Heart left ventricle (tissue), 16 donors: Measurements from ENCODE around the gene ACOT6. TPM values are rescaled to one million over a fixed set of nuclear protein-coding genes. Genes with fewer than 3 reads are reported as not detected.
"Not testable (repeated sequence)": the region's sequence is repeated elsewhere in the genome, so short reads cannot be mapped to it uniquely, and the experiment has no call there.

Experiments
- ATAC-seq, 4 donors: fragments of 200-7000 bp; cut with Tn5 transposase; one replicate each; pipeline ENCODE4 v1.9.1; 2020 to 2022; ENCODE audit warnings: moderate library complexity in 4 of 4, mild to moderate bottlenecking in 3 of 4, moderate number of reproducible peaks in 1 of 4
- DNase-seq, 5 donors: peaks; one replicate each; pipeline ENCODE4 v3.0.0-alpha.2; 2020
- H3K27ac ChIP-seq, 12 donors: fragments of 200-600 bp; sonication (generic) in 4 of 12; one replicate each; pipeline versions ENCODE4 v1.5.0 to v1.8.0; 2016 to 2022; ENCODE audit warnings: mild to moderate bottlenecking in 2 of 12
- H3K27me3 ChIP-seq, 9 donors: fragments of 200-600 bp; sonication (generic) in 2 of 9; one replicate each; pipeline versions ENCODE4 v1.5.1 to v1.8.0; 2016 to 2022; ENCODE audit warnings: mild to moderate bottlenecking in 3 of 9
- H3K36me3 ChIP-seq, 9 donors: fragments of 200-600 bp; sonication (generic) in 2 of 9; one replicate each; pipeline versions ENCODE4 v1.5.0 to v1.8.0; 2018 to 2022; ENCODE audit warnings: mild to moderate bottlenecking in 2 of 9
- H3K4me1 ChIP-seq, 12 donors: fragments of 200-600 bp; sonication (generic) in 4 of 12; one replicate each; pipeline versions ENCODE4 v1.5.0 to v1.8.0; 2016 to 2022; ENCODE audit warnings: mild to moderate bottlenecking in 3 of 12
- H3K4me3 ChIP-seq, 12 donors: fragments of 200-600 bp; sonication (generic) in 4 of 12; one replicate each; pipeline versions ENCODE4 v1.5.0 to v1.8.0; 2017 to 2022; ENCODE audit warnings: mild to moderate bottlenecking in 9 of 12, moderate library complexity in 4 of 12
- H3K9me3 ChIP-seq, 12 donors: fragments of 200-600 bp; sonication (generic) in 4 of 12; one replicate each; pipeline versions ENCODE4 v1.5.0 to v1.8.0; 2016 to 2022; ENCODE audit warnings: mild to moderate bottlenecking in 1 of 12
- CTCF ChIP-seq, 12 donors: fragments of 200-600 bp; sonication (generic) in 4 of 12; IDR thresholded peaks; one replicate each; pipeline versions ENCODE4 v1.5.0 to v1.8.0; 2018 to 2022; ENCODE audit warnings: antibody characterized with exemption in 12 of 12, mild to moderate bottlenecking in 5 of 12
- POLR2A ChIP-seq, 2 donors: fragments of 450-650 bp; IDR thresholded peaks; one replicate each; pipeline ENCODE4 v1.6.1; 2017; ENCODE audit warnings: antibody characterized with exemption in 2 of 2, mild to moderate bottlenecking in 2 of 2, moderate library complexity in 2 of 2
- WGBS, 4 donors: extraction: QIAGEN DNeasy Blood & Tissue Kit in 2 of 4; methylation state at CpG; one replicate each; pipeline versions ENCODE4 v1.1.5 to v1.1.7; 2013 to 2018; 5-methylcytosine and 5-hydroxymethylcytosine counted together
- intact Hi-C, 10 donors: fragments of 100-400 bp; cut with DNase I; formaldehyde crosslinking; loops; one replicate each; pipeline versions ENCODE4 v1.11.1 to v1.14.2; 2022
- polyA plus RNA-seq, 2 donors: library from polyadenylated mRNA; stranded (reverse); fragments of 200-250 nt; gene quantifications; one replicate each; pipeline ENCODE4 v1.2.3, GENCODE V29; 2013
- total RNA-seq, 9 donors: library from RNA; depleted of rRNA in 2 of 9; stranded (reverse); fragments of >200 nt in 2 of 9; fragmentation: NEBNext Ultra II Directional in 3 of 9; extraction: Animal tissue kit (Norgen Biotek cat#: 25700) in 3 of 9; gene quantifications; one replicate each; pipeline versions ENCODE4 v1.1.0 to v1.2.4, GENCODE V29; 2016 to 2023
- donor health status: ischemic (EF 13 %, LVEDD 7.1; RV severe dilation, severe dysfunction).
- donor health status: healthy with polysubstance abuse.
- donor health status: DM: no; HTN: yes; CAD: no.
- donor health status: DM: no; HTN: no; CAD: no.
- donor health status: ischemic (EF 25% LVEDD 6.9; RV normal size, moderate dysfunction).
- donor health status: ischemic (EF 25% LVEDD 5.7; RV mildly dilated, moderate dysfunction).
- donor health status: healthy.
- donor health status: DM: yes; HTN: yes; CAD: no.
- donor health status: ischemic (EF 35%, LVEDD 5.7; RV mildly dilated, moderate dysfunction).
- donor health status: nonischemic (EF 11% LVEDD 7.7; RV severe dilation, severe dysfunction).
- donor health status: DM: yes; HTN: yes; CAD: no.
- donor health status: PGD.
- donor health status: ischemic (EF 29% LVEDD 5.4; RV normal size, mild dysfunction).
- donor health status: nonischemic (EF 23%, LVEDD 6.1; RV moderate dilation, normal function).

The ACOT6 gene
- total and polyA plus RNA-seq, 11 donors = 0.36 TPM; not detected in 10

DNA sequence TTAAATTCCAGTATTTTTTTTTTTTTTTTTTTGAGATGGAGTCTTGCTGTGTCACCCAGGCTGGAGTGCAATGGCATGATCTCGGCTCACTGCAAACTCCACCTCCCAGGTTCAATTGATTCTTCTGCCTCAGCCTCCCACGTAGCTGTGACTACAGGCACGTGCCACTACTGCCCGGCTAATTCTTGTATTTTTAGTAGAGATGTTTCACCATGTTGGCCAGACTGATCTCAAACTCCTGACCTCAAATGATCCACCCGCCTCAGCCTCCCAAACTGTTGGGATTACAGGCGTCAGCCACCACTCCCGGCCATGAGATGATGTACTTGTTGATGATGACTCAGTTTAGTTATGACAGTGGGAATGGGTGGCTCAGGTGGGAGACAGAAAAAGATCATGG lies 38.1 kb upstream of the ACOT6 start:
- not testable (repeated sequence) for ATAC-seq, H3K27me3 ChIP-seq, H3K27ac ChIP-seq, H3K4me3 ChIP-seq, DNase-seq, H3K9me3 ChIP-seq
- Histone ChIP-seq H3K36me3 (peaks cover 0 to 46% (median 25%) of the 10 kb centered on the region in 9 donors), H3K4me1 (peaks cover 0 to 15% (median 7%) of the 10 kb centered on the region in 12 donors)
- intact Hi-C loops = loop anchor here in 3 of 10 donors (5.0 to 10.0 kb wide), 3 partner anchors 37 to 67 kb away; partner anchors contain the start of gene ACOT1 (in 2 of the 3)
- 90 to 97% (median 95%) methylated on average over 7 of the region's 7 CpGs for WGBS, 4 donors

GRCh38 chr14:73576391-73576790 lies 35.9 kb upstream of the ACOT6 start:
- H3K4me3 ChIP-seq = no peak overlapping the region
- DNase-seq = no peak
- peaks cover 0 to 6% (median 0%) of the 10 kb centered on the region in 12 donors for H3K4me1 ChIP-seq
- H3K36me3 ChIP-seq = peaks cover 0 to 56% (median 25%) of the 10 kb centered on the region in 9 donors
- no peak for TF ChIP-seq CTCF (IDR thresholded peaks at IDR 0.05)
- TF ChIP-seq POLR2A (IDR thresholded peaks at IDR 0.05) = no peak
- H3K27ac ChIP-seq = no peak overlapping the region
- no peak for ATAC-seq
- 89 to 95% (median 93%) methylated on average over 3 of the region's 3 CpGs for WGBS, 4 donors
- intact Hi-C loops = loop anchor here in 1 of 10 donors (10.0 kb wide), 1 partner anchor 48 kb away; no protein-coding TSS in a partner anchor
- no peaks in the 10 kb centered on the region for H3K9me3 ChIP-seq
- no peaks in the 10 kb centered on the region for H3K27me3 ChIP-seq

GRCh38 chr14:73577214-73577613 lies 35.1 kb upstream of the ACOT6 start:
- intact Hi-C loops = loop anchor here in 1 of 10 donors (10.0 kb wide), 1 partner anchor 48 kb away; no protein-coding TSS in a partner anchor
- H3K27ac ChIP-seq, H3K4me3 ChIP-seq, H3K9me3 ChIP-seq, H3K27me3 ChIP-seq, H3K4me1 ChIP-seq, DNase-seq: not testable (repeated sequence)
- ATAC-seq = peak; percentile 76 to 95 (median 87)
- WGBS, 4 donors = 86 to 98% (median 95%) methylated on average over 1 to 2 of the region's 2 CpGs
- peaks cover 0 to 56% (median 25%) of the 10 kb centered on the region in 9 donors for H3K36me3 ChIP-seq

DNA sequence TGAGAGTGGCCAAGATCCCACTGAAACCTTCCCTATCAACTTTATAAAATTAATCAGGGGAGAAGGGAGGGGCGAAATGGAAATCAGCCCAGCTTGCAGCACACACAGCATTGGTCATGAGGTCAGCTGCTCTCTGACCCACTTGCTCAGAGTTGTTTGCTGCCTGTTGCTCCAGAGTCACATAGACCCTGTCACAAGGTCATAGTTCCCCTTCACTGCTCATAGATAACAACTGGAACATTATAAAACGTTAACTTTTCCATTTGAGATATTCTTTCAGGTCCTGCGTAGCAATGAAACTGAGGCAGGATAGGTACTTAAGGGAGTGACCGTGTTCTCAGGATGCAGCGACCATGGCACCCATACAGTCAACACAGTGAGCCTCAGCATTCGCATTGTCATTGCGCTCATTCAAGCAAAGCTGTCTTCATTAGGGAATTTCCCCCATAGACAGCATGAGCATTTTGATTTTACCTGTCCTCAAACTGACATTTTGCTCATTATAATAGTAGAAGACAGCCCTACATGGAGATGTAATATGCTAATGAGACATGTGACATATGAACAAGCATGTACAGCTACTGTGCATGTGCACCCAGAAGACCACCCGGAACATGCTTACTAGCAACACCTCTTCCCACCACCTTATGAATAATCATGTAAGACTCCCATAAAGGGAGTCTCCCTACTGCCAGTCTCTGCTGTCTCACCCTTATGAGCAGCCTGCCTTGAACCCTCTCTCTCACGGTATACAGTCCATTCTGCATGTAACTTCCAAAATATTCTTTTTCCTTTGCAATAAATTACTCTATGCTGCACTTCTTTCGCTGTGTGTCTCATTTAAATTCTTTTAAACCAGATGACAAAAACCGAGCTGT lies 30.0 kb upstream of the ACOT6 start:
- ATAC-seq, H3K4me1 ChIP-seq, H3K27me3 ChIP-seq, H3K4me3 ChIP-seq, DNase-seq, H3K27ac ChIP-seq, H3K9me3 ChIP-seq, intact Hi-C loops: not testable (repeated sequence)
- H3K36me3 ChIP-seq = peaks cover 0 to 36% (median 10%) of the 10 kb centered on the region in 9 donors
- 83 to 90% (median 88%) methylated on average over 6 to 10 of the region's 11 CpGs for WGBS, 4 donors

GRCh38 chr14:73588695-73589094 lies 23.6 kb upstream of the ACOT6 start:
- TF ChIP-seq CTCF (IDR thresholded peaks at IDR 0.05) (no peak), POLR2A (IDR thresholded peaks at IDR 0.05) (no peak)
- DNase-seq = no peak
- no peaks in the 10 kb centered on the region for H3K36me3 ChIP-seq
- peaks cover 0 to 13% (median 2%) of the 10 kb centered on the region in 12 donors for H3K4me1 ChIP-seq
- WGBS, 4 donors = 82 to 93% (median 90%) methylated on average over 1 of the region's 1 CpG
- no peaks in the 10 kb centered on the region for H3K9me3 ChIP-seq
- no peaks in the 10 kb centered on the region for H3K27me3 ChIP-seq
- ATAC-seq = no peak
- intact Hi-C loops = no loop called here
- no peak overlapping the region for H3K27ac ChIP-seq
- no peak overlapping the region for H3K4me3 ChIP-seq
